Ascending aorta (tissue), 2 donors: ENCODE measurements around the gene DCAF12. TPM values are rescaled to one million over a fixed set of nuclear protein-coding genes. Genes with fewer than 3 reads are reported as not detected.
A peak's percentile ranks its signal among the peaks of the same experiment; 100 is the strongest.
"Not testable (repeated sequence)": the region's sequence is repeated elsewhere in the genome, so short reads cannot be mapped to it uniquely, and the experiment has no call there.

ENCODE experiments used
- DNase-seq, 2 donors: peaks; one replicate each; pipeline ENCODE4 v3.0.0-alpha.2; 2019; ENCODE audit warnings: low spot score in 2 of 2
- H3K27ac ChIP-seq, 2 donors: fragments of 200-600 bp; sonication (generic); one replicate each; pipeline ENCODE4 v1.5.1; 2016 to 2017; ENCODE audit warnings: mild to moderate bottlenecking in 1 of 2
- H3K27me3 ChIP-seq: fragments of 200-600 bp; sonication (generic); one replicate; pipeline ENCODE4 v1.5.1; 2017
- H3K36me3 ChIP-seq, 2 donors: fragments of 200-600 bp; sonication (generic); one replicate each; pipeline ENCODE4 v1.5.1; 2016
- H3K4me1 ChIP-seq, 2 donors: fragments of 200-600 bp; sonication (generic); one replicate each; pipeline ENCODE4 v1.5.1; 2016 to 2017; ENCODE audit warnings: mild to moderate bottlenecking in 1 of 2
- H3K4me3 ChIP-seq, 2 donors: fragments of 200-600 bp; sonication (generic); one replicate each; pipeline ENCODE4 v1.5.1; 2016 to 2017; ENCODE audit warnings: mild to moderate bottlenecking in 1 of 2
- H3K9me3 ChIP-seq, 2 donors: fragments of 200-600 bp; sonication (generic); one replicate each; pipeline ENCODE4 v1.5.1; 2016
- intact Hi-C: fragments of 100-400 bp; cut with DNase I; formaldehyde crosslinking; loops from one replicate; pipeline ENCODE4 v1.15.1; 2023
- total RNA-seq: library from RNA; depleted of rRNA; stranded (reverse); fragments of >200 nt; gene quantifications from one replicate; pipeline ENCODE4 v1.1.0, GENCODE V29; 2016
- TF ChIP-seq, protein P1 (sequence below), 3 experiments: fragments of 200-600 bp in 2 of 3; fragments of 450-650 bp in 1 of 3; sonication (generic) in 2 of 3; IDR thresholded peaks; one replicate each; pipeline ENCODE4 v1.5.1; 2016 to 2019; ENCODE audit warnings: antibody characterized with exemption in 3 of 3, mild to moderate bottlenecking in 1 of 3, moderate library complexity in 1 of 3

DCAF12 gene
- total RNA-seq, 1 donor from 2014 or later = 27.5 TPM

DNA sequence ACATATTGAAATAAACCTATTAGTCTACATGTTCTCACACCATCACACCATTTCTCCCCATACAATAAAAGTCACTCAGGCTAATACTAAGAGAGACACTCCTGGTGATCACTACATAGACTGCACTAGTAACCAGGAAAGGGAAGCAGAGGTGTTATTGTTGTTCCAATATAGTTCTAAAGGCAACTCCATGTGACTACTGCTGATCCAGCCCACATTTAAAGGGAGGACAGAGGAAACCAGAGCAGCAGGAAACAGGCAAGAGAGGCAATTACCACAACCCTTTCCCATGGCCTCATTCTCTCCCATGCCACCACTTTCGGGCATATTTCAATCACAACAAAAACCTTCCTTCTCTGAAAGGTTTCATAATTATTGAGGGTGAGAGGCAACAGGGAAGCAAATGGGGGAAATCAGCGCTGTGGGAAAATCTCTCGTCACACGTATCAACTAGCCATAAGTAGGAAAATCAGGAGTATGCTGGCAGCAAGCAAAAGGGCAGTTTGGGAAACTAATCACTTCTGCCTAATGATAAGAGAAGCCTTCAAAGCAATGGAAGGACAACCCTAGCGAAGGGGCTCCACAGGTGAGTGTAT is 79.6 kb downstream of the DCAF12 start:
- Histone ChIP-seq H3K27me3 (no peaks in the 10 kb centered on the region), H3K9me3 (no peaks in the 10 kb centered on the region), H3K27ac (no peak overlapping the region), H3K4me3 (peak overlapping the region in 1 of 2 donors; percentile 95), H3K4me1 (peaks cover 6 to 9% of the 10 kb centered on the region in 2 donors), H3K36me3 (no peaks in the 10 kb centered on the region)
- DNase-seq = peak in 1 of 2 donors; percentile 9
- TF ChIP-seq, protein P1, sequence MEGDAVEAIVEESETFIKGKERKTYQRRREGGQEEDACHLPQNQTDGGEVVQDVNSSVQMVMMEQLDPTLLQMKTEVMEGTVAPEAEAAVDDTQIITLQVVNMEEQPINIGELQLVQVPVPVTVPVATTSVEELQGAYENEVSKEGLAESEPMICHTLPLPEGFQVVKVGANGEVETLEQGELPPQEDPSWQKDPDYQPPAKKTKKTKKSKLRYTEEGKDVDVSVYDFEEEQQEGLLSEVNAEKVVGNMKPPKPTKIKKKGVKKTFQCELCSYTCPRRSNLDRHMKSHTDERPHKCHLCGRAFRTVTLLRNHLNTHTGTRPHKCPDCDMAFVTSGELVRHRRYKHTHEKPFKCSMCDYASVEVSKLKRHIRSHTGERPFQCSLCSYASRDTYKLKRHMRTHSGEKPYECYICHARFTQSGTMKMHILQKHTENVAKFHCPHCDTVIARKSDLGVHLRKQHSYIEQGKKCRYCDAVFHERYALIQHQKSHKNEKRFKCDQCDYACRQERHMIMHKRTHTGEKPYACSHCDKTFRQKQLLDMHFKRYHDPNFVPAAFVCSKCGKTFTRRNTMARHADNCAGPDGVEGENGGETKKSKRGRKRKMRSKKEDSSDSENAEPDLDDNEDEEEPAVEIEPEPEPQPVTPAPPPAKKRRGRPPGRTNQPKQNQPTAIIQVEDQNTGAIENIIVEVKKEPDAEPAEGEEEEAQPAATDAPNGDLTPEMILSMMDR (IDR thresholded peaks at IDR 0.05) = no peak
- intact Hi-C loops = loop anchor here (5.0 to 10.0 kb wide), 4 partner anchors 232 to 1115 kb away; partner anchors contain the start of genes DNAI1, FAM219A, UBE2R2 and UNC13B

DNA sequence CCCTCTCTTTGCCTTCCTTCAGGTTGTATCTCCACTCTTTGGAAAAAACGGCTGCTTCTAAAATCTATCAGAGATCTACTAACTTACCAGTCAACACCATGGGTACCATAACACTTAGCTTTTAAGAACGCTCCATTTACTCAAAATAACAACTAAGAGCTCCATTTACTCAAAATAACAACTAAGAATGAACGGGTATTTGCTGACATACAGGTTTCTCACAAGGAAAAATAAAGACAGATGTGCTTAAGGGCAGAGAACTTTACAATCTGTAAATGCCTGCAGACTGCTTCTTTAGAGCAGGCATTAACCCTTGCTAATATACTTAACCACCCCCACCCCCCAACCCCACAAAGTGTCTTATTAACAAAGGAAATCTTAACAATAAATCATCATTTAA is 80.6 kb downstream of the DCAF12 start:
- Histone ChIP-seq H3K4me1 (peaks cover 6 to 9% of the 10 kb centered on the region in 2 donors), H3K9me3 (no peaks in the 10 kb centered on the region), H3K4me3 (no peak overlapping the region), H3K27me3 (no peaks in the 10 kb centered on the region), H3K36me3 (no peaks in the 10 kb centered on the region), H3K27ac (no peak overlapping the region)
- intact Hi-C loops = loop anchor here (5.0 to 10.0 kb wide), 4 partner anchors 231 to 1116 kb away; partner anchors contain the start of genes DNAI1, FAM219A, UBE2R2 and UNC13B
- DNase-seq = no peak
- TF ChIP-seq, protein P1 (IDR thresholded peaks at IDR 0.05) = no peak

DNA sequence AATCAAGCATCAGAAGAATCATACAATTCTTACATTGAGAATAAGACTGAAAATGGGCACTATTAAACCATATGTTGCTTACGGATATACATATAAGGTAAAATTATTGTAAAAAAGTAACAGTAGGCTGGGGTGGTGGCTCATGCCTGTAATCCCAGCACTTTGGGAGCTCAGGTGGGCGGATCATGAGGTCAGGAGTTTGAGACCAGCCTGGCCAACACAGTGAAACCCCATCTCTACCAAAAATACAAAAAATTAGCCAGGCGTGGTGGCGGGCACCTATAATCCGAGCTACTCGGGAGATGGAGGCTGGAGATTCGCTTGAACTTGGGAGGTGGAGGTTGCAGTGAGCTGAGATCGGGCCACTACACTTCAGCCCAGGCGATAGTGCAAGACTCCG is 84.4 kb downstream of the DCAF12 start:
- not testable (repeated sequence) for H3K36me3 ChIP-seq, H3K4me1 ChIP-seq, DNase-seq, H3K4me3 ChIP-seq, H3K27ac ChIP-seq, H3K27me3 ChIP-seq, H3K9me3 ChIP-seq
- intact Hi-C loops = loop anchor here (10.0 kb wide), 2 partner anchors 227 to 953 kb away; partner anchors contain the start of gene UBE2R2

DNA sequence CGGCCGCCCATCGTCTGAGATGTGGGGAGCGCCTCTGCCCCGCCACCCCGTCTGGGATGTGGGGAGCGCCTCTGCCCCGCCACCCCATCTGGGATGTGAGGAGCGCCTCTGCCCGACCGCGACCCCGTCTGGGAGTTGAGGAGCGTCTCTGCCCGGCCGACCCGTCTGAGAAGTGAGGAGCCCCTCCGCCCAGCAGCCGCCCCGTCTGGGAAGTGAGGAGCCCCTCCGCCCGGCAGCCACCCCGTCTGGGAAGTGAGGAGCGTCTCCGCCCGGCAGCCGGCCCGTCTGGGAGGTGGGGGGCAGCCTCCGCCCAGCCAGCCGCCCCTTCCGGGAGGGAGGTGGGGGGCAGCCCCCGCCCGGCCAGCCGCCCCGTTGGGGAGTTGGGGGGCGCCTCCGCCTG is 87.6 kb downstream of the DCAF12 start:
- H3K27ac ChIP-seq, intact Hi-C loops, H3K27me3 ChIP-seq, H3K36me3 ChIP-seq, H3K9me3 ChIP-seq, H3K4me1 ChIP-seq, H3K4me3 ChIP-seq: not testable (repeated sequence)
- peak in 1 of 2 donors; percentile 45 for DNase-seq

DNA sequence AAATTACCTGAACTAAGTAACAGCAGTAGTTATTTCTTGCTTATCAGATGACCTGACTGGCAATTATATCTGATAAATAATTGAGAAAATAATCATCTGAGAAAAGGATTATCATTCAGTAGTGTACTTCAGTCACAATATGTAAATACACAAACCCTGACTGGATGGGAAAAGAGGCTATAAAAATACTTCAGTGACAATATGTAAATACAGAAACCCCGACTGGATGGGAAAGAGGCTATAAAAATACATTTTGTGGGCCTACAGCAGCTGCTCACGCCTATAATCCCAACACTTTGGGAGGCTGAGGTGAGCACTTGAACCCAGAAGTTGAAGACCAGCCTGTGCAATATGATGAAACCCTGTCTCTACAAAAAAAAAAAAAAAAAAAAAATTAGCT is 88.9 kb downstream of the DCAF12 start:
- Histone ChIP-seq H3K4me3 (no peak overlapping the region), H3K27me3 (no peaks in the 10 kb centered on the region), H3K27ac (no peak overlapping the region), H3K36me3 (no peaks in the 10 kb centered on the region), H3K4me1 (no peaks in the 10 kb centered on the region), H3K9me3 (no peaks in the 10 kb centered on the region)
- TF ChIP-seq, protein P1 (IDR thresholded peaks at IDR 0.05) = no peak
- intact Hi-C loops = no loop called here
- peak in 1 of 2 donors; percentile 7 for DNase-seq

DNA sequence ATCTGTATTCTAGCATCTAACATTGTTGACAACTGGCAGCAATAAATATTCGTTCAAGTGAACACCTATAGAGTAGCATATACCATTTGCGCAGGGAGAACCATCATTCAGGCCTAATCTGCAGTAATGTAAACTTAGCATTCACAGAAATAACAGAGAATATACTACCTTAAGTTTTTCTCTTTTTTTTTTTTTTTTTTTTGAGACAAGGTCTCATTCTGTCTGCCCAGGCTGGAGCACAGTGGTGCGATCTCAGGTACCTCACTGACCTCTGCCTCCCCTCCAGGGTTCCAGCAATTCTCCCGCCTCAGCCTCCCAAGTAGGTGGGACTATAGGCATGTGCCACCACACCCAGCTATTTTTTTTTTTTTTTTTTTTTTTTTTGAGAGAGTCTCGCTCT is 89.9 kb downstream of the DCAF12 start:
- Histone ChIP-seq H3K36me3 (no peaks in the 10 kb centered on the region), H3K4me3 (no peak overlapping the region), H3K4me1 (no peaks in the 10 kb centered on the region), H3K27me3 (no peaks in the 10 kb centered on the region), H3K27ac (no peak overlapping the region), H3K9me3 (no peaks in the 10 kb centered on the region)
- intact Hi-C loops = no loop called here
- no peak for DNase-seq
- TF ChIP-seq, protein P1 (IDR thresholded peaks at IDR 0.05) = no peak

Other genes with a start within 250 kb of the DCAF12 start
- gene UBAP2, start 77.8 kb downstream of the DCAF12 start, total RNA-seq = 15.8 TPM
- 26.0 TPM for gene UBAP1, start 52.3 kb upstream of the DCAF12 start, total RNA-seq
- 0.21 TPM for gene KIF24, start 202.6 kb upstream of the DCAF12 start, total RNA-seq
- gene NUDT2, start 202.9 kb upstream of the DCAF12 start, total RNA-seq = not detected